ENCODE results near the gene GYPC. TPM values are rescaled to one million over a fixed set of nuclear protein-coding genes. Genes with fewer than 3 reads are reported as not detected.

GYPC gene
- total and polyA plus RNA-seq, 2 of the 4 experiments (the other 2 are of a cell fraction), result 53.4 to 96.3 TPM

GRCh38 chr2:126707191-126707590 lies 51.2 kb downstream of the GYPC start:
- Histone ChIP-seq H3K4me2 (ENCODE audit: low read depth, low read length) (no peak overlapping the region), H3K56ac (ENCODE audit: extremely low read depth, insufficient read depth, low read length) (no peak overlapping the region), H3K27ac (ENCODE audit: insufficient read depth, low read length) (no peak overlapping the region), H3K4me1 (ENCODE audit: control insufficient read depth, insufficient read depth, low read length) (no peaks in the 10 kb centered on the region), H4K91ac (ENCODE audit: insufficient read depth, low read depth, low read length) (no peak overlapping the region), H2BK120ac (ENCODE audit: low read depth, low read length) (no peak overlapping the region), H3K4me3 (ENCODE audit: insufficient read depth, low read depth, low read length) (no peak overlapping the region), H2AK5ac (ENCODE audit: low read depth, low read length) (no peak overlapping the region), H2AK9ac (replicated peaks; ENCODE audit: low read depth, low read length, poor library complexity) (no peak overlapping the region), H3K14ac (replicated peaks; ENCODE audit: low read depth, low read length) (no peak overlapping the region), H3K36me3 (ENCODE audit: control insufficient read depth, insufficient read depth, low read length) (no peaks in the 10 kb centered on the region), H3K79me1 (ENCODE audit: low read depth in 1 of 2, low read length in 2 of 2) (no peaks in the 10 kb centered on the region), H4K5ac (ENCODE audit: low read depth, low read length) (no peak overlapping the region), H2BK20ac (ENCODE audit: low read depth, low read length) (no peak overlapping the region), H4K8ac (ENCODE audit: low read depth in 2 of 2, low read length in 2 of 2) (no peak overlapping the region), H3K27me3 (ENCODE audit: control insufficient read depth, insufficient read depth, low read length) (peaks cover 4% of the 10 kb centered on the region), H3K9me1 (ENCODE audit: insufficient read depth, low read length) (no peaks in the 10 kb centered on the region), H3K9me3 (ENCODE audit: control insufficient read depth, insufficient read depth, low read length) (no peaks in the 10 kb centered on the region), H3K9ac (ENCODE audit: low read depth, low read length) (no peak overlapping the region), H2BK15ac (ENCODE audit: low read depth, low read length) (no peak overlapping the region), H3K18ac (ENCODE audit: low read depth, low read length) (no peak overlapping the region), H3K4ac (ENCODE audit: low read depth, low read length) (no peak overlapping the region), H2AFZ (replicated peaks; ENCODE audit: low read length, poor library complexity) (no peak overlapping the region), H2BK5ac (ENCODE audit: low read depth, low read length, poor library complexity, severe bottlenecking) (no peak overlapping the region), H4K20me1 (ENCODE audit: insufficient read depth, low read length) (no peaks in the 10 kb centered on the region), H3K23ac (ENCODE audit: low read depth, low read length) (no peak overlapping the region)
- dilution Hi-C loops (cut with HindIII; ENCODE audit: low sequenced_read_pairs, unreplicated experiment) (no loop called here), in situ Hi-C loops (cut with MboI; ENCODE audit: low sequenced_read_pairs) (no loop called here), intact Hi-C loops (cut with micrococcal nuclease) (no loop called here)
- ChIA-PET POLR2A (ENCODE audit: unreplicated experiment) (no interaction called here), CTCF (interaction anchor here (1.0 kb wide), 1 partner anchor 72 kb away, joined by 3 read pairs; no protein-coding TSS in a partner anchor)
- no TSS peak for BruUV-seq (replicated peaks)
- ATAC-seq (ENCODE audit: low read depth), result no peak
- no CpG with 5 or more reads among the region's 1 CpG for WGBS, 2 experiments (ENCODE audit: extremely low coverage in 2 of 2, insufficient read length in 1 of 2)
- DNase-seq, result no peak
- TF ChIP-seq POLR2A (IDR thresholded peaks at IDR 0.05; ENCODE audit: low read depth, low read length), result no peak
- TF ChIP-seq NFE2L2 (IDR thresholded peaks at IDR 0.05; ENCODE audit: low read depth, low read length), result no peak
